ENCODE data around the gene AXDND1.

DNA sequence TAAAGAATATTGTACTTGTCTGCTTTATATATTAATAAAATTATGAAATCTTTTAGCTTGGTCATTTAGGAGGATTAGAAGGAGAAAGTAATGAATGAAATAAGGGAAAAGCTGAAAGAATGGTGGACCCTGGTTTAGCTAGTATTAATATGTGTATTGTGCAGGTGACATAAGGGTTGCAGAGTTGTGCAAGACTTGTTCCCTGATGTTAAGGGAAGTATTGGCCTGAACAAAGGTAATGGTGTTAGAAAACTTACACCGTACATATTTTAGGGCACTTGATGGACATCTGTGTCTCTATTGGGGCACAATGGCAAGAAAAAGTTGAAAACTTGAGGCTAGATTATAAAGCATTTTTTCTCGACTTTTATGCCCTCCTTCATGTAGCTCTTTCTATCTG, 39.9 kb upstream of the AXDND1 start:
- TF ChIP-seq, protein P1, sequence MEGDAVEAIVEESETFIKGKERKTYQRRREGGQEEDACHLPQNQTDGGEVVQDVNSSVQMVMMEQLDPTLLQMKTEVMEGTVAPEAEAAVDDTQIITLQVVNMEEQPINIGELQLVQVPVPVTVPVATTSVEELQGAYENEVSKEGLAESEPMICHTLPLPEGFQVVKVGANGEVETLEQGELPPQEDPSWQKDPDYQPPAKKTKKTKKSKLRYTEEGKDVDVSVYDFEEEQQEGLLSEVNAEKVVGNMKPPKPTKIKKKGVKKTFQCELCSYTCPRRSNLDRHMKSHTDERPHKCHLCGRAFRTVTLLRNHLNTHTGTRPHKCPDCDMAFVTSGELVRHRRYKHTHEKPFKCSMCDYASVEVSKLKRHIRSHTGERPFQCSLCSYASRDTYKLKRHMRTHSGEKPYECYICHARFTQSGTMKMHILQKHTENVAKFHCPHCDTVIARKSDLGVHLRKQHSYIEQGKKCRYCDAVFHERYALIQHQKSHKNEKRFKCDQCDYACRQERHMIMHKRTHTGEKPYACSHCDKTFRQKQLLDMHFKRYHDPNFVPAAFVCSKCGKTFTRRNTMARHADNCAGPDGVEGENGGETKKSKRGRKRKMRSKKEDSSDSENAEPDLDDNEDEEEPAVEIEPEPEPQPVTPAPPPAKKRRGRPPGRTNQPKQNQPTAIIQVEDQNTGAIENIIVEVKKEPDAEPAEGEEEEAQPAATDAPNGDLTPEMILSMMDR (conservative IDR thresholded peaks at IDR 0.05), result no peak
- no peak for TF ChIP-seq EZH2 (IDR thresholded peaks at IDR 0.05; ENCODE audit: low read depth)

Data from PC-9 (cell line).